Measurements from ENCODE around the gene LGALS7. TPM values are rescaled to one million over a fixed set of nuclear protein-coding genes. Genes with fewer than 3 reads are reported as not detected.
"Not testable (repeated sequence)": the region's sequence is repeated elsewhere in the genome, so short reads cannot be mapped to it uniquely, and the experiment has no call there.

LGALS7 gene
- polyA plus RNA-seq, 1 of the 3 experiments (the other 2 are of a cell fraction): not detected

DNA sequence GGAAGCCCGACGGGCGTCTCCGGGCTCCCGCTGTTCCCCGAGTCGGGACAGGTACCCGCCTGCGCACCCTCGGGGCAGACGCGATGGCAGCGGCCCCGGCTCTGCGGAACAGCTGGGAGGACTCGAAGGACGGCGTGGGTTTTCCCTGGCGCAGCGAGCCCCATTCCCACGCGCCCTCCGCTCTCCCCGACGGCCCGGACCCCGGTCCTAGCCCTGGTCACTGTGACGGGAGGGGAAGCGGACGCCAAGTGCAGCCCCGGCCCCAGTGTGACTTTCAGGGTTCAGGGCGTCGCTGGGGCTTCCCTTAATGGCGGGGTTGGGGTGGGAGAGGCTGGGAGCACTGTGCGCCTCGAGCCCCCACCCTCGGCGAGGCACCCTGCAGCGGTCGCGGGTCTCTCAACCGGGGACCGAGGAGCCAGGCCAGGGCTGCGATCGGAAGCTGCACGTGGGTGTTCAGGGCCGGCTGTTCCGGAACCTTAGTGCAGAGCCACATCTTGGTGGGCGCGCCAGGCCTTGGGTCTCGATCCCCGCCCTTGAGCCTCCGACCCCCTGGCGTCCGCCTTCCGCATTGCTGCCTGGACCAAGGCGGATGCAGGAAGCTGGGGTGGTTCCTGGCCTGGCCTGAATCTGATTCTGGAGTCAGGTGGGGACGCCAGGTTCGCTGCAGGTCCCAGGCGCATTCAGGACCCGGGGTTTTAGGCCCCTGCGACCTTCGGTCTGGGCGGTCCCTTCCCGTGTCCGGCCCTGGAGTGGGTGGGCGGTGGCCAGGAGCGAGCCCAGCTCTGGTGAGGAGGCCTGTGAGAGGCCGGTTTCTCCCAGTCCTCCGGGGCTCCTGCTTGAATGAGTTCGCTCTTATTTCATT lies 19.2 kb upstream of the LGALS7 start:
- ChIA-PET POLR2A (no interaction called here), CTCF (no interaction called here)
- Histone ChIP-seq H3K27me3 (ENCODE audit: insufficient read depth) (no peaks in the 10 kb centered on the region), H3K36me3 (replicated peaks in 1 of 2; ENCODE audit: control insufficient read depth in 1 of 2, insufficient read depth in 2 of 2, low read length in 1 of 2) (no peaks in the 10 kb centered on the region), H3K27ac (ENCODE audit: low read depth in 2 of 2, low read length in 1 of 2) (no peak overlapping the region), H3K79me2 (ENCODE audit: insufficient read depth) (no peaks in the 10 kb centered on the region), H3K9me2 (no peaks in the 10 kb centered on the region), H3K4me1 (ENCODE audit: control insufficient read depth in 1 of 2, insufficient read depth in 2 of 2, low read depth in 1 of 2, low read length in 1 of 2) (no peaks in the 10 kb centered on the region), H2AFZ (ENCODE audit: low read depth) (no peak overlapping the region), H3K4me2 (no peak overlapping the region), H3K9me3 (no peaks in the 10 kb centered on the region), H3F3A (replicated peaks; ENCODE audit: insufficient read depth) (no peaks in the 10 kb centered on the region), H4K20me1 (ENCODE audit: insufficient read depth) (no peaks in the 10 kb centered on the region), H3K9ac (no peak overlapping the region), H3K4me3 (ENCODE audit: low read depth in 2 of 2, low read length in 1 of 2) (no peak overlapping the region)
- no peak for DNase-seq
- TF ChIP-seq SMC3 (IDR thresholded peaks at IDR 0.05; ENCODE audit: low read depth, low read length) (no peak), SIN3A (IDR thresholded peaks at IDR 0.05; ENCODE audit: borderline replicate concordance, low read depth, low read length) (no peak), EZH2phosphoT487 (IDR thresholded peaks at IDR 0.05; ENCODE audit: borderline replicate concordance, low read depth) (no peak), TCF12 (IDR thresholded peaks at IDR 0.05) (no peak), MAX (IDR thresholded peaks at IDR 0.05; ENCODE audit: low read depth) (no peak), CHD2 (IDR thresholded peaks at IDR 0.05; ENCODE audit: low read length, partially characterized antibody) (no peak), FOXM1 (IDR thresholded peaks at IDR 0.05; ENCODE audit: low read depth) (no peak), TEAD4 (IDR thresholded peaks at IDR 0.05; ENCODE audit: borderline replicate concordance, insufficient read depth) (no peak), GABPA (IDR thresholded peaks at IDR 0.05; ENCODE audit: low read depth) (no peak), MXI1 (IDR thresholded peaks at IDR 0.05; ENCODE audit: low read depth, low read length) (no peak), USF2 (IDR thresholded peaks at IDR 0.05; ENCODE audit: borderline replicate concordance, low read depth, low read length) (no peak), GATA2 (CRISPR knock-in tag; IDR thresholded peaks at IDR 0.05) (no peak), EP300 (IDR thresholded peaks at IDR 0.05; ENCODE audit: borderline replicate concordance in 1 of 2, low read depth in 1 of 2, low read length in 1 of 2) (no peak), USF1 (IDR thresholded peaks at IDR 0.05; ENCODE audit: borderline replicate concordance, low read depth) (no peak), ZBTB33 (IDR thresholded peaks at IDR 0.05; ENCODE audit: borderline replicate concordance, low read depth) (no peak), FOSL2 (IDR thresholded peaks at IDR 0.05; ENCODE audit: borderline replicate concordance, low read depth) (no peak)
- WGBS (ENCODE audit: low lambda C conversion rate): 83% methylated on average over 22 of the region's 71 CpGs

DNA sequence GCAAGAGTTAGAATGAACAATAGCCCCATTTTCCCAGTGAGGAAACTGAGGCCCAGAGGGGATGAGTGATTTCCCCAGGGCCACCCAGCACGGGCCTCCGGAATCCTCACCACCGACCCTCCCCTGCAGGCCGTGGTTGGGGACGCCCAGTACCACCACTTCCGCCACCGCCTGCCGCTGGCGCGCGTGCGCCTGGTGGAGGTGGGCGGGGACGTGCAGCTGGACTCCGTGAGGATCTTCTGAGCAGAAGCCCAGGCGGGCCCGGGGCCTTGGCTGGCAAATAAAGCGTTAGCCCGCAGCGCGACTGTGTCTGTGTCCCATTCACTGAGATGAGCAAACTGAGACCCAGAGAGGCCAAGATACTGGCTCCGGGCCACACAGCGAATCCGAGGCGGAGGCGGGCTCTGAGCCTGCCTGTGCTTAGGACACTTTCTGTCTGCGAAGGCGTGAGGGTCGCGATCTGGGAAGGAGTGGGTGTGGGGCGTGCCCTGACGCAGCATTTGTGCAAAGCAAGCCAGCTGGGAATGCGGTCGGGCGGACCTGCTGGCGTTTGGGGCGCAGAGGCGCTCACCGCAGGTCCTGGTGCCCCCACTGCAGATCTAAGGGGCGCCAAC lies 18.2 kb upstream of the LGALS7 start:
- DNase-seq; H3K4me2 ChIP-seq; POLR2A ChIA-PET; H3K36me3 ChIP-seq (replicated peaks in 1 of 2; ENCODE audit: control insufficient read depth in 1 of 2, insufficient read depth in 2 of 2, low read length in 1 of 2); H3K9me3 ChIP-seq; H3K4me1 ChIP-seq (ENCODE audit: control insufficient read depth in 1 of 2, insufficient read depth in 2 of 2, low read depth in 1 of 2, low read length in 1 of 2); H3K9ac ChIP-seq; H3F3A ChIP-seq (replicated peaks; ENCODE audit: insufficient read depth); H3K79me2 ChIP-seq (ENCODE audit: insufficient read depth); H4K20me1 ChIP-seq (ENCODE audit: insufficient read depth); H3K27me3 ChIP-seq (ENCODE audit: insufficient read depth); H3K27ac ChIP-seq (ENCODE audit: low read depth in 2 of 2, low read length in 1 of 2); H3K9me2 ChIP-seq; H2AFZ ChIP-seq (ENCODE audit: low read depth); H3K4me3 ChIP-seq (ENCODE audit: low read depth in 2 of 2, low read length in 1 of 2); CTCF ChIA-PET: not testable (repeated sequence)
- WGBS (ENCODE audit: low lambda C conversion rate): no CpG with 5 or more reads among the region's 40 CpGs

- H4K20me1 ChIP-seq (ENCODE audit: insufficient read depth); H3K9ac ChIP-seq; POLR2A ChIA-PET; H3K36me3 ChIP-seq (replicated peaks in 1 of 2; ENCODE audit: control insufficient read depth in 1 of 2, insufficient read depth in 2 of 2, low read length in 1 of 2); H3K27ac ChIP-seq (ENCODE audit: low read depth in 2 of 2, low read length in 1 of 2); DNase-seq; H3K27me3 ChIP-seq (ENCODE audit: insufficient read depth); H3K4me3 ChIP-seq (ENCODE audit: low read depth in 2 of 2, low read length in 1 of 2); H3K4me1 ChIP-seq (ENCODE audit: control insufficient read depth in 1 of 2, insufficient read depth in 2 of 2, low read depth in 1 of 2, low read length in 1 of 2); H3K9me3 ChIP-seq; H3K79me2 ChIP-seq (ENCODE audit: insufficient read depth); H3F3A ChIP-seq (replicated peaks; ENCODE audit: insufficient read depth); H3K4me2 ChIP-seq; CTCF ChIA-PET; H3K9me2 ChIP-seq; H2AFZ ChIP-seq (ENCODE audit: low read depth): not testable (repeated sequence)
- WGBS (ENCODE audit: low lambda C conversion rate): 90% methylated on average over 13 of the region's 49 CpGs
These were observed 17.4 kb upstream of the LGALS7 start for GRCh38 chr19:38790507-38791403.

Data from SK-N-SH (cell line).